Measurements from ENCODE around the gene NPAS1. TPM values are rescaled to one million over a fixed set of nuclear protein-coding genes. Genes with fewer than 3 reads are reported as not detected.

The NPAS1 gene
- total and polyA plus RNA-seq, 2 of the 13 experiments (the other 11 are each of a cell fraction or from before 2014, with no cell fraction given), result 0.35 to 2.9 TPM

GRCh38 chr19:47058621-47059022 is 39.0 kb downstream of the NPAS1 start (continued):
- TF ChIP-seq, protein P1, sequence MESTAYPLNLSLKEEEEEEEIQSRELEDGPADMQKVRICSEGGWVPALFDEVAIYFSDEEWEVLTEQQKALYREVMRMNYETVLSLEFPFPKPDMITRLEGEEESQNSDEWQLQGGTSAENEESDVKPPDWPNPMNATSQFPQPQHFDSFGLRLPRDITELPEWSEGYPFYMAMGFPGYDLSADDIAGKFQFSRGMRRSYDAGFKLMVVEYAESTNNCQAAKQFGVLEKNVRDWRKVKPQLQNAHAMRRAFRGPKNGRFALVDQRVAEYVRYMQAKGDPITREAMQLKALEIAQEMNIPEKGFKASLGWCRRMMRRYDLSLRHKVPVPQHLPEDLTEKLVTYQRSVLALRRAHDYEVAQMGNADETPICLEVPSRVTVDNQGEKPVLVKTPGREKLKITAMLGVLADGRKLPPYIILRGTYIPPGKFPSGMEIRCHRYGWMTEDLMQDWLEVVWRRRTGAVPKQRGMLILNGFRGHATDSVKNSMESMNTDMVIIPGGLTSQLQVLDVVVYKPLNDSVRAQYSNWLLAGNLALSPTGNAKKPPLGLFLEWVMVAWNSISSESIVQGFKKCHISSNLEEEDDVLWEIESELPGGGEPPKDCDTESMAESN (CRISPR knock-in tag; conservative IDR thresholded peaks at IDR 0.05), result 0 out of 2 replicates have a peak, but pooled peaks have one; percentile 28
- TF ChIP-seq KDM6A (CRISPR knock-in tag; IDR thresholded peaks at IDR 0.05; ENCODE audit: low read depth), result 0 out of 2 replicates have a peak, but pooled peaks have one; percentile 38
- no peak for TF ChIP-seq AHDC1 (CRISPR knock-in tag; IDR thresholded peaks at IDR 0.05; ENCODE audit: borderline replicate concordance)
- 0 out of 2 replicates have a peak, but pooled peaks have one; percentile 56 for TF ChIP-seq TARDBP (CRISPR knock-in tag; IDR thresholded peaks at IDR 0.05)
- TF ChIP-seq GATA4 (IDR thresholded peaks at IDR 0.05; ENCODE audit: borderline replicate concordance, low read depth), result peak; percentile 91
- TF ChIP-seq, protein P2, sequence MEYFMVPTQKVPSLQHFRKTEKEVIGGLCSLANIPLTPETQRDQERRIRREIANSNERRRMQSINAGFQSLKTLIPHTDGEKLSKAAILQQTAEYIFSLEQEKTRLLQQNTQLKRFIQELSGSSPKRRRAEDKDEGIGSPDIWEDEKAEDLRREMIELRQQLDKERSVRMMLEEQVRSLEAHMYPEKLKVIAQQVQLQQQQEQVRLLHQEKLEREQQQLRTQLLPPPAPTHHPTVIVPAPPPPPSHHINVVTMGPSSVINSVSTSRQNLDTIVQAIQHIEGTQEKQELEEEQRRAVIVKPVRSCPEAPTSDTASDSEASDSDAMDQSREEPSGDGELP (IDR thresholded peaks at IDR 0.05; ENCODE audit: borderline replicate concordance, low read depth), result peak; percentile 77; the same call in 1 of the 2 replicates
- TF ChIP-seq MIER3 (CRISPR knock-in tag; IDR thresholded peaks at IDR 0.05; ENCODE audit: borderline replicate concordance), result no peak
- TF ChIP-seq ZNF280D (CRISPR knock-in tag; IDR thresholded peaks at IDR 0.05), result no peak
- peak; percentile 71 for TF ChIP-seq HNF4A (CRISPR knock-in tag; IDR thresholded peaks at IDR 0.05)
- peak; percentile 70 to 82; a peak in 3 of 4 replicates for TF ChIP-seq NR2F1 (CRISPR knock-in tag; IDR thresholded peaks at IDR 0.05)
- peak; percentile 73 for TF ChIP-seq PAXIP1 (CRISPR knock-in tag; conservative IDR thresholded peaks at IDR 0.05)
- TF ChIP-seq, protein P3, sequence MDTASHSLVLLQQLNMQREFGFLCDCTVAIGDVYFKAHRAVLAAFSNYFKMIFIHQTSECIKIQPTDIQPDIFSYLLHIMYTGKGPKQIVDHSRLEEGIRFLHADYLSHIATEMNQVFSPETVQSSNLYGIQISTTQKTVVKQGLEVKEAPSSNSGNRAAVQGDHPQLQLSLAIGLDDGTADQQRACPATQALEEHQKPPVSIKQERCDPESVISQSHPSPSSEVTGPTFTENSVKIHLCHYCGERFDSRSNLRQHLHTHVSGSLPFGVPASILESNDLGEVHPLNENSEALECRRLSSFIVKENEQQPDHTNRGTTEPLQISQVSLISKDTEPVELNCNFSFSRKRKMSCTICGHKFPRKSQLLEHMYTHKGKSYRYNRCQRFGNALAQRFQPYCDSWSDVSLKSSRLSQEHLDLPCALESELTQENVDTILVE (CRISPR knock-in tag; IDR thresholded peaks at IDR 0.05), result no peak
